ENCODE data around the gene ESRRG.

The ESRRG gene

GRCh38 chr1:216626394-216627067, 96.7 kb downstream of the ESRRG start:
- DNase-seq: no peak

GRCh38 chr1:216621536-216621935, 101.7 kb downstream of the ESRRG start:
- no peak for DNase-seq

- DNase-seq: no peak
Measured at GRCh38 chr1:216617081-216617875, 106.0 kb downstream of the ESRRG start.

- no peak for DNase-seq
Measured at GRCh38 chr1:216616425-216616824, 106.8 kb downstream of the ESRRG start.

DNA sequence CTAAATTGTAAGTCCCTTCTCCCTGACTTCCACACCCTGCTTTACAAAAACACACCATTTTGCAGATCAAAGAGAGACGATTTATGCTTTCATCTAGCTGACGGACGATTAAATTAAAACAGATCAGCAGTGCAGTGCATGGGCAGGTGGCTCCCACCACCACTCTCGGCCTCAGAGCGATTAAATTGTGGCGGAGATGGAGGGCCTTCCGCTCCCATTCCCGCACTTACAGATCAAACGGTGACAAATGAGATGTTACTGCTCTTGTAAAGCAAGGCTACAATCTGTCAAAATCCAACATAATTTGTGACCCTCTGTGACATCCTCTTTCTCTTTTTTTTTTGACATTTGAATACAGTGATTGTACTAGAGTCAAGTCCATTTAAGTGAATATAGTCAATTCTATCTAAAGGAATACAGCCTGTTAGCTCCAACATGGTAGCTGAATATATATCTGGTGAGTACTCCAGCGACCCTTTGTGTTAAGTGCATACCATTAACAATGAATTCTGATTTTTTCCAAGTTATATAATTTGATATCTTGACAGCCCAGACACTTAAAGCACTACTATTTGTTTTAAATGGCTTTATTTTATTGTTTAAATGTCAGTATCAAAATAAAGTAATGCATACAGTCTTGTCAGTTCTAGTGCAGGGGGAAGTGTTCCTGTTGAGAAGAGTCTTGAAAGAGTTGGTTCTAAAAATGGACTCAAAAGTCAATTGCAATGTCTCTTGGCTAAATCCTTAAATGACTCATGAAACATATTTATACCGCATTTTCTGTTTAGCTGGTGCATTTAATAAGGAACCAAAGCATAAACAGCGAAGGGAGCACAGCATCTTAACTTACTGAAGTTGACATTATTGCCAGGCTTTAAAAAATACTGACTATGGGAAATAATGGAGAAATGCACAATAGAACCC, 109.0 kb downstream of the ESRRG start:
- DNase-seq: no peak

- DNase-seq: no peak
Measured at GRCh38 chr1:216612291-216612690, 110.9 kb downstream of the ESRRG start.

- no peak for DNase-seq
Measured at GRCh38 chr1:216607067-216607697, 116.0 kb downstream of the ESRRG start.

GRCh38 chr1:216606047-216606637, 117.1 kb downstream of the ESRRG start:
- no peak for DNase-seq

GRCh38 chr1:216604771-216605170, 118.5 kb downstream of the ESRRG start:
- DNase-seq: no peak

DNA sequence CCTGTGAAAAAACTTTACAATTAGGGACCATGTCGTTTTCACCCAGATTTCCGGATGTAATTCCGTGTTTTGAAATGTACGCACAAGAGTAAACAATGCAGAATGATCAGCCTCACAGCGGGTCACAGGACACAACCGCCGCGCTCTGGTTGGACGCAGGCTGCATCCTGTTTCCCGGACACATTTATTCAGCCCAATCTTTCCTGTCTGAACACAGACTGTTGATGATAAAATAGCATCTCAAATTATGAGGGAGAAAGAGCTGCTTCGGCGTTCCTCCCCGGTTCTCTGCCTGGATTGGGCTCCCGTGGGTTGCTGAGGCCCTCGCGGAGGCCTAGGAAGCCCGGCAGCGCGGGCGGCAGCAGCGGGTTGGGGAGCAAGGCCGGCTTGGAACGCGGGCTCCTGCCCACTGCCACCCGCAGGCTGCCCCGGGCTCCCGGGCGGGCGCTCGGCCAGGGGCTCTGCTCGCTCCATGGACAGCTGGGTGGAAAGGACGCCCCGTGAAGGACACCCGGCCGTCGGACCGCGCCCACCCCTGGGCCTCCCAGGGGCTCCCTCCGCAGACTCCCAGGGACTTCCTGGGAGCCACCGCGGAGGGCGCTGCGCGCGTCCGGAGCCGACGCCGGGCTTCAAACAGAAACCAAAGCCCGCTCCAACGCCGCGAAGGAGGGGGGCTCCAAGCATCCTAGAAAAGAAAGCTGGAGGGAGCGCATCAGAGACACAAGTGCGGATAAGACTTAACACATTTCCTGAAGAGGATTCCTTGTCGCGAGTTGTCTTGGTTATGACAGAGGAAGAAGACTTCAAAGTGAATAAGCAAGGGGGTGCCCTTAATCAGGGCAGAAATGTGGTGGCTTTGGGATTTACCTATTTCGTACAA, 122.3 kb downstream of the ESRRG start:
- no peak for DNase-seq

GRCh38 chr1:216599851-216600250, 123.4 kb downstream of the ESRRG start:
- DNase-seq: no peak

DNA sequence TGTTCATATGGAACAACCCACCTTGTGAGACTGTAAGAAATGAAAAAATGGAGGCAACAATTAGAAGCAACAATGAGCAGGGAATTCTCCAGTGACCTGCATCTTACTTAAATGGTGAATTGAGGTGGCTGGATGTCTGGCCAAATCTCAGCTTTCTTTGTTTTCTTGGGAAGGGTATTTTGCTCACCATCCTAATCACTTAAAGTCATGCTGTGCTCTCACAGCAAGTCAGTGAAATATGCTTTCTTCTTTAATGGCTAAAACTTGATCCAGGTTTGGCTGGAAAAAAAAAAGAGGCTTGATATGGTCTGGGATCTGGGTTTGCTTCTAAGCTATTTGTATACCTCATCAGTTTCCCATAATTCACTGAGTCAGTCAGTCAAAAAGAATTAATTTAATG, 124.8 kb downstream of the ESRRG start:
- no peak for DNase-seq

DNA sequence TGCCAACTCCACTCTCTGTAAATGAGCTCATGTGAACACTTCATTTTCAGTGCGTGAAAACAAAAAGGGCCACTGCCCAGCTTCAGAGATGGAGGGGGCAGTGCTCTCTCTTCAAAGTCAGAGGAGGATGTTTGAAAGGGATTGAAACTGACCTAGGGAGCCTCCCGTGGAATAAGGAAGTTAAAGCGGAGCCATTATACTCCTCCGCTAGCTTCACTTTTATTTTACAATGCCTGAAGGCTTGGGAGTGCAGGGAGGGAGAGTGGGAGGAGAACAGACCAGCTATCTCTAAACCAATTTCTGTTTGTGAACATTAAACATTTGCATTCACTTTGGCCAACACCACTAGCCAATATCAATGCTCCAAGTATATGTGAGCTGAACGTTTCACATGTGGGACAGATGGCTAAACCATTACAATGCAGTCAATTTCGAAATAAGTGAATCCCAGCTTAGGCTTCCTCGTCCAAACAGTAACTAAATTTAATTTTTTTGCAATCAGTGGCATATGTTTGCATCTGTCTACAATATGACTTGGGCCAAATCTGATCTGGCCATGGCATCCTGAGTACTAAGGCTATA, 126.9 kb downstream of the ESRRG start:
- no peak for DNase-seq

DNA sequence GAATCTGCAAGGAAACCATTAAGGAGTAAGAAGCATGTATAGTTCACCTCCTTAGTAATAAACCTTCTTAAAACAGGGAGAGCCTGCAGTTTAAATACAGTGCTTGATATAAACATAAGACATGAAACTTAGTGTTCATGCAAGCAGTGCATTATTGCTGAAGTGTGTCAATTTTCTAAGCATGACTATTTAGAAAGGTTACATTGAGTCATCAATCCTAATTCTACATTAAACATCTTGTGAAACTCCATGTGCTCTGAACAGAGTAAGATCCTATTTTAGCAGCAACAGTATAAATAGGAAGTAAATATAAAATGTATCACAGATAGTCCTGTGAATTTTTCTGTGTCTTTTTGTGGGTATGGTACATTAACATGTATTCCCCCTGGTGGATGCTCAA, 135.5 kb downstream of the ESRRG start:
- DNase-seq: no peak

- DNase-seq: no peak
Measured at GRCh38 chr1:216582151-216582550, 141.1 kb downstream of the ESRRG start.

GRCh38 chr1:216580538-216581057, 142.6 kb downstream of the ESRRG start:
- no peak for DNase-seq

GRCh38 chr1:216576234-216576937, 146.8 kb downstream of the ESRRG start:
- DNase-seq: no peak

DNA sequence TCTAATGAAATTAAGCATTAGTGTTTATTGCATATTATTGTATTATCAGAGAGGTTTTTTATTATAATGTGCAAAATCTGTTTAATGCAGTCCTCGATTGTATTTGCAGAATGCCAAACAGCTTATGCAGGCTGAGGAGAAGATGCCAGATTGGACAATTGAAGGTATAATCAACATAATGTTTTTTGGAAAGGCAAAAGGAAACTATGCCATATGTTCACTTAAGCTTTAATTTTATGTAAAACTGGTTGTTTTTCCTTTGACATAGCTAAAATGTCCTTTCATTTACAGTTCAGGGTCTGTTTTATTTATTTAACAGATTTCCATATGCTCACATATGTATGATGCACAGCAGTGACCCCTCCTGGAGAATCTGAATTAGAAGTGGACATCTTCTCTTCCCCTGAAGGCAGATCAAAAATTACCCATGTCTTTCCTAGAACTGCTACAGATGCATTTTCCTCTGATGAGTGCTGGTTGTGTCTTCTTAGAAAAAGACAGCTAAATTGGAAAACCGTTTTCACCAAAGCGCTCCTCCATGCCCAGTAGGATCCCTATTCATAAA, 156.5 kb downstream of the ESRRG start:
- no peak for DNase-seq

- no peak for DNase-seq
Measured at GRCh38 chr1:216563087-216563486, 160.1 kb downstream of the ESRRG start.

GRCh38 chr1:216562383-216562782, 160.8 kb downstream of the ESRRG start:
- no peak for DNase-seq
